NCI-H2227 treated with DMSO at 0.1 percent for 48 hours (cell line): ENCODE data around the gene PPM1H.
"Not testable (repeated sequence)": the region's sequence is repeated elsewhere in the genome, so short reads cannot be mapped to it uniquely, and the experiment has no call there.

Source experiments
- DNase-seq: peaks from one replicate; lab custom pipeline; 2025; lab: John Stamatoyannopoulos, UW

PPM1H gene

GRCh38 chr12:62732861-62733427 is 202.0 kb downstream of the PPM1H start:
- DNase-seq = no peak

GRCh38 chr12:62731055-62731820 is 203.7 kb downstream of the PPM1H start:
- no peak for DNase-seq

- DNase-seq = no peak
Measured at GRCh38 chr12:62730649-62731048, 204.3 kb downstream of the PPM1H start.

- DNase-seq = not testable (repeated sequence)
Measured at GRCh38 chr12:62729579-62730544, 205.1 kb downstream of the PPM1H start.

GRCh38 chr12:62728741-62729140 is 206.2 kb downstream of the PPM1H start:
- no peak for DNase-seq

- DNase-seq = no peak
Measured at GRCh38 chr12:62726471-62726980, 208.4 kb downstream of the PPM1H start.

GRCh38 chr12:62725781-62726180 is 209.2 kb downstream of the PPM1H start:
- no peak for DNase-seq

GRCh38 chr12:62724947-62725451 is 210.0 kb downstream of the PPM1H start:
- DNase-seq = no peak

- no peak for DNase-seq
Measured at GRCh38 chr12:62724285-62724684, 210.7 kb downstream of the PPM1H start.

GRCh38 chr12:62722971-62723680 is 211.8 kb downstream of the PPM1H start:
- no peak for DNase-seq

- no peak for DNase-seq
Measured at GRCh38 chr12:62720661-62721330, 214.2 kb downstream of the PPM1H start.

GRCh38 chr12:62720025-62720424 is 214.9 kb downstream of the PPM1H start:
- no peak for DNase-seq

- DNase-seq = no peak
Measured at GRCh38 chr12:62718762-62719426, 216.1 kb downstream of the PPM1H start.

- DNase-seq = no peak
Measured at GRCh38 chr12:62717643-62718042, 217.3 kb downstream of the PPM1H start.

- DNase-seq = no peak
Measured at GRCh38 chr12:62716866-62717525, 218.0 kb downstream of the PPM1H start.

- no peak for DNase-seq
Measured at GRCh38 chr12:62716037-62716436, 218.9 kb downstream of the PPM1H start.

- no peak for DNase-seq
Measured at GRCh38 chr12:62714774-62715721, 219.9 kb downstream of the PPM1H start.

GRCh38 chr12:62714181-62714773 is 220.7 kb downstream of the PPM1H start:
- no peak for DNase-seq
